HPDE6-E6E7 (cell line): ENCODE measurements around the gene IL33.
"Not testable (repeated sequence)": the region's sequence is repeated elsewhere in the genome, so short reads cannot be mapped to it uniquely, and the experiment has no call there.

Source experiments
- DNase-seq: peaks from one replicate; pipeline ENCODE4 v3.0.0; 2011; ENCODE audit warnings: missing footprints; ENCODE audit errors: extremely low spot score

The IL33 gene

GRCh38 chr9:6215562-6215961 is at the start of gene IL33:
TSS of gene IL33 (plus strand) at chr9:6215807. CDS start at chr9:6241695, 25,888 bp downstream.
- DNase-seq = no peak

DNA sequence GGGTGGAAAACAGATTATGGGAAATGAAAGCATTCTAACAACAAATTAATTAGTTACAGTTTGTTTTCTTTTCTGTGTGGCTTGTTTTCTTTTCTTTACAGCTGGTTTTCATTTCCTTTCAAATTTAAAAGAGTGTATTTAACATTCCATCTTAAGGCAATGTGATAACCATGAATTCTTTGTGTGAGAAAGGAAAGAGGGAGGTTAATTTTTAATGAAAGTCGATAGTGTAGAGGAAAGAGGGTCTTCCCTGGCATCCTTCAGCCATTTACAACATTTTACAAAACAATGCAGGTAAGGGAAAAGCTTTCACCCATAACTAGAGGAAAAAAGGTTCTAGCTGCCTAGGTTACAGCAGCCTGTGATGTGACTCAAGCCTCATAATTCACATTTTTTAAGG is 43.9 kb upstream of the IL33 start:
- DNase-seq = no peak

- DNase-seq = no peak
Observed at GRCh38 chr9:6173914-6174313, 41.7 kb upstream of the IL33 start.

- not testable (repeated sequence) for DNase-seq
Observed at GRCh38 chr9:6182549-6183226, 32.9 kb upstream of the IL33 start.

- DNase-seq = no peak
Observed at GRCh38 chr9:6183227-6183551, 32.4 kb upstream of the IL33 start.

DNA sequence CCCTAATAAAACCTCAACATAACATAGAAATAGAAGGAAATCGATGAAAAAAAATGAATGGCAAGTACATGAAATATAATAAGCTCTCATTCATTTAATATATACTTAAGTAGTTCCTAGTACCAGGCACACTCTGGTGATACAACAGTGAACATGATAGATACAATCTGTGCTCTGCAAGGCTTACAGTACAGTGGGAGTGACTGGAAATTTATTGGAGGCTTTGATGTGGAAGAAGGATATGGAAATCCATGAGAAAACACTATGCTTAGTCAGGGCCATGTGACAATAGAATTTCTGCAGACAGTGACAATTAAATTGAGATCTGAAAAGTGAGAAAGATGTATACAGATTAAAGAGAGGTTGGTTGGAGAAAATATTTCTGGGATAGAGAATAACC is 32.0 kb upstream of the IL33 start:
- no peak for DNase-seq

- DNase-seq = no peak
Observed at GRCh38 chr9:6184749-6185645, 30.6 kb upstream of the IL33 start.

GRCh38 chr9:6186691-6187090 is 28.9 kb upstream of the IL33 start:
- DNase-seq = no peak

DNA sequence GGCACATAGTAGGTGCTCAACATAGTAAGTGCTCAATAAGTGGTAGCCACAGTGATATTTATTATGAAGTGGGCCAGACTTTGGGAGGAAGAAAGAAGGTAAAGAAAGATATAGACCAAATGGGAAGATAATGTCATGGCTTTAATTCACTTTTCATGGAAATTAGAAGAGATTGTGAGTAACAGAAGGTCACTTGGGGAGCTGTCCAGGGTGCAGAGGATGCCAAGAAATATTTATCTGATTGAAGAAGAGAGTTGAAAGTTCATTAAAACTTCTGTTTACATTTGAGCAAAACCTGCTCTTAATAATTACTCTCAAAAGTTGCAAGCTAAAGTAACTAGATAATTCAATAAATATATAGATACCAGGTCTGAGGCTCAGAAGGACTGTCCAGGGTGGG is 28.3 kb upstream of the IL33 start:
- DNase-seq = no peak

DNA sequence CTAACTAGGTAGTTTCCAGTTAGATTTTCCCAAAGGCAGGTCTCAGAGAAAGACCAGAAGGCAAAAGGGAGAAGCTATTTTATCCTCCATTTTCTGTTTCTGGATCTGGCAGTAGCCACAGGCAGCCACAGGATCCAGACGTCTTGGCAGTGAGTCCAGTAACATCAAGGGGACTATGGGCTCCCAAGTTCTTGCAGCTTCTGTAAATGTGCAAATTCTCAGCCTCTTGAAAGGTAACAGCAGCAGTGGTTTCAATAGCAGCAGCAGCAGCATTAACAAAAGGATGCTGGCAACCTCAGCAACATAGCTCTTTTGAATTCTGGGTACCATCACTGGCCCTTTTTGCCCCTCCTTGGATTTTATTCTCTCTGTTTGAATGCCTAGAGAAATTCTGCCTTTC is 27.1 kb upstream of the IL33 start:
- DNase-seq = no peak

- DNase-seq = no peak
Observed at GRCh38 chr9:6188906-6189305, 26.7 kb upstream of the IL33 start.

GRCh38 chr9:6194934-6195333 is 20.7 kb upstream of the IL33 start:
- no peak for DNase-seq

DNA sequence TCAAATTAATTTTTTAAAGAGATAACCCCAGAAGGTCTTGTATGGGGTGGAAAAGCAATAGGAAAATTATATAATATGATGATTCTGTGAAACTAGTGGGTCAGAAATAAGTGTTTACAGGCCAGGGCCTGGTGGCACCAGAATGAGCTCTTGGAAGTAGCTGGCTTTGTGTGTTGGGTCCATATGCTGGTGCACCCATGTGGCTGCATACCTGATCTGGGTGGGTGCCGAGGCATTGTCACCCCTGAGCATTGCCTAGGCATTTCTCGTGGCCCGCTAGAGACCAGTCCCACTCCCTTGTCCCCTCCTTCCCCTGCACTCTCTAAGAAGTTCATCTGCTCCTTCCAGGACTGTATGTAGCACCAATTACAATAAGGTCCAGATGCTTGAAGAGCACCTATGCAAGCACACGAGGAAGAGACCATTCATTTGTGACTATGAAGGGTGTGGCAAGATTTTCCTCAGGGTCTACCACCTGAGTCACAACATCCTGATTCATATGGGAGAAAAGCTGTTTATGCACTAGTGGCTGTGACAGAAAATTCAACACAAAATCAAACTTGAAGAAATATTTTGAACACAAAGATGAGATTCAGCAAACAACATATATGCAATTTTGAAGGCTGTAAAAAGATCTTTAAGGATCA is 19.8 kb upstream of the IL33 start:
- no peak for DNase-seq

- DNase-seq = no peak
Observed at GRCh38 chr9:6197330-6197729, 18.3 kb upstream of the IL33 start.

GRCh38 chr9:6198251-6198650 is 17.4 kb upstream of the IL33 start:
- DNase-seq = no peak

- no peak for DNase-seq
Observed at GRCh38 chr9:6199596-6199995, 16.0 kb upstream of the IL33 start.

GRCh38 chr9:6200761-6201160 is 14.8 kb upstream of the IL33 start:
- DNase-seq = no peak

DNA sequence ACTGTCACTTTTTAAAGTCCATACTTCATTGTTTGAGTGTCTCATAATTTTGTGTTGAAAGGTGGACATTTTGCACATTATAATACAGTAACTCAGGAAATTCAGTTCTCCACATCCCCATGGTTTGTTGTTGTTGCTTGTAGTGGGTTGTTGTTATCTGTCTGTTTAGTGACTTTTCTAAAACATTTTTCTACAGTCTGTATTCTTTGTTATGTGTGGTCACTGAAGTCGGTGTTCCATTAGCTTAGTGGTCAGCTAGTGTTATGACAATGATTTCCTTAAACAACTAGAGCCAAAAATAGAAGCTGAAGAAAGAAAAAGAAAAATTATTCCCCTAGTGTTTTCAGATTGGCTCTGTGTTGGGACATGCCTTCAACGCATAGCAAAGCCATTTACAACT is 5.6 kb upstream of the IL33 start:
- no peak for DNase-seq

GRCh38 chr9:6212722-6213375 is 2.8 kb upstream of the IL33 start:
- no peak for DNase-seq

GRCh38 chr9:6214434-6214833 is 1.2 kb upstream of the IL33 start:
- DNase-seq = no peak

GRCh38 chr9:6214903-6215302 is 704 bp upstream of the IL33 start:
- no peak for DNase-seq

DNA sequence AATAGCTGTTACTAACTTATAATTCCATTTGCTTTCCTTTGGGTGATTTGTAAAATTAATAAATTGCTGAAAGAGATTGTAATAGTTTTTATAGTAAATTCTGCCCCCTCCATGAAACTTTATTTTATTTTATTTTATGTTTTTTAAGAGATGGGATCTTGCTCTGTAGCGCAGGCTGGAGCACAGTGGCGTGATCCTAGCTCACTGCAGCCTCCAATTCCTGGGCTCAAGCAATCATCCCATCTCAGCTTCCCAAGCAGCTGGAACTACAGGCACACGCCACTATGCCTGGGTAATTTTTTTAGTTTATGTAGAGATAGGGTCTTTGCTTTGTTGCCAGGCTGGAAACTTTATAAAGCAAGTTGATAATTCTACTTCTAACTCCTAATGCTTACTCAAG is 395 bp downstream of the IL33 start:
- DNase-seq = no peak
